Stomach (tissue), 9 donors: ENCODE results near the gene NSF. TPM values are rescaled to one million over a fixed set of nuclear protein-coding genes. Genes with fewer than 3 reads are reported as not detected.

Experiments
- DNase-seq, 2 donors: peaks; one replicate each; pipeline versions ENCODE4 v3.0.0 to v3.0.0-alpha.2; 2013 to 2019
- H3K27ac ChIP-seq, 5 donors: fragments of 200-600 bp in 4 of 5; sonication (generic) in 4 of 5; one replicate each; pipeline ENCODE4 v1.5.1; 2013 to 2019; ENCODE audit warnings: mild to moderate bottlenecking in 1 of 5, moderate library complexity in 1 of 5
- H3K27me3 ChIP-seq, 3 donors: fragments of 200-600 bp; sonication (generic); one replicate each; pipeline ENCODE4 v1.5.1; 2017 to 2019; ENCODE audit warnings: mixed run types in 1 of 3
- H3K36me3 ChIP-seq, 4 donors: fragments of 200-600 bp; sonication (generic); 1 replicate in 3 of 4; 2 replicates in 1 of 4; pipeline ENCODE4 v1.5.1; 2016 to 2019
- H3K4me1 ChIP-seq, 4 donors: fragments of 200-600 bp; sonication (generic); one replicate each; pipeline ENCODE4 v1.5.1; 2016 to 2019
- H3K4me3 ChIP-seq, 4 donors: fragments of 200-600 bp; sonication (generic) in 3 of 4; one replicate each; pipeline ENCODE4 v1.5.1; 2016 to 2019; ENCODE audit warnings: mild to moderate bottlenecking in 1 of 4
- H3K9me3 ChIP-seq, 4 donors: fragments of 200-600 bp; sonication (generic); one replicate each; pipeline ENCODE4 v1.5.1; 2016 to 2019
- EP300 ChIP-seq: sonication (generic); formaldehyde crosslinking; IDR thresholded peaks from one replicate; pipeline ENCODE4 v1.6.1; 2017; ENCODE audit warnings: antibody characterized with exemption
- POLR2A ChIP-seq, 4 donors: fragments of 450-650 bp; IDR thresholded peaks; one replicate each; pipeline ENCODE4 v1.6.1; 2016; ENCODE audit warnings: antibody characterized with exemption in 4 of 4, control low read depth in 2 of 4, mild to moderate bottlenecking in 1 of 4, moderate library complexity in 1 of 4
- POLR2AphosphoS5 ChIP-seq, 3 donors: sonication (generic); formaldehyde crosslinking; IDR thresholded peaks; one replicate each; pipeline ENCODE4 v1.6.1; 2016; ENCODE audit warnings: antibody characterized with exemption in 3 of 3
- WGBS, 5 donors: extraction: QIAGEN DNeasy Blood & Tissue Kit in 3 of 5; methylation state at CpG; one replicate each; pipeline versions ENCODE4 v1.1.5 to v1.1.7; 2013 to 2018; 5-methylcytosine and 5-hydroxymethylcytosine counted together
- intact Hi-C: fragments of 100-400 bp; cut with DNase I; formaldehyde crosslinking; loops from one replicate; pipeline ENCODE4 v1.15.1; 2023; ENCODE audit warnings: low total_unique reads
- polyA plus RNA-seq, 3 donors: library from polyadenylated mRNA; stranded (reverse); fragments of 200-250 nt; gene quantifications; one replicate each; pipeline ENCODE4 v1.2.3, GENCODE V29; 2013
- total RNA-seq, 5 donors: library from RNA; depleted of rRNA; stranded (reverse); fragments of >200 nt; gene quantifications; one replicate each; pipeline versions ENCODE4 v1.1.0 to v1.2.3, GENCODE V29; 2014 to 2016
- TF ChIP-seq, protein P1 (sequence below), 7 experiments: fragments of 450-650 bp in 4 of 7; fragments of 200-600 bp in 3 of 7; sonication (generic) in 3 of 7; IDR thresholded peaks; one replicate each; pipeline ENCODE4 v1.5.1; 2016 to 2019; ENCODE audit warnings: antibody characterized with exemption in 7 of 7, control low read depth in 2 of 7, mild to moderate bottlenecking in 1 of 7
- donor health status: healthy with polysubstance abuse.
- donor health status: Bipolar disorder and iron deficiency.
- donor health status: healthy.

Gene NSF
- total and polyA plus RNA-seq, 8 donors: 7.0 to 75.2 (median 16.3) TPM

DNA sequence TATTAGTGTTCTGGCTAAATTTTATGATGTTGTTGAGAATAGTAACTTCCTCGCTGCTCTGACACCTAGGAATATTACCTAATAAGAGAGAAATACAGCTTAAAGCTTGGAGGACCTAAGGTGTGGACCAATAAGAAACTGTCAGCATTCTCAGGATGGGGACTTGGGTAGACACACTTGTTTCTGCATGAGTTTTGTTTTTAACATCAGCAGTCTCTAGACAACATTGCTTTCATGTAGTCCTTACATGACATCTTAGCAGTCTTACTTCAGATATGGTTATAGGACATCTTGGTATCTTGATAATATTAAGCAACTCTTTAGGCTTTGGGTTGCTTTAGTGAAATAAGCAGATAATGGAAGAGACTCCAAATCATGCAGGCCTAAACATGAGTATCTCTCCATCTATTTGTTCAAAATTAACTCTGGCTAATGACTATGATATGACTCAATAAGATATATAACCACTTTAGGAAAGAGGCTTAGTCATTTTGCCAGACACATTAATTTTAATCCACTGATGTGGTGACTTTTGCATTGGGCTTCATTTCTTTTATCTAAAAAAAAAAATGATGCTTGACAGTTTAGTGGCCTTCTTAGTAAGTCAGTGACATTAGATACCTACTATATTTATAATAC lies 143.5 kb downstream of the NSF start:
- WGBS, 5 donors: 88 to 98% (median 95%) methylated on average over 1 of the region's 1 CpG
- intact Hi-C loops: no loop called here
- TF ChIP-seq POLR2AphosphoS5 (IDR thresholded peaks at IDR 0.05) (no peak), POLR2A (IDR thresholded peaks at IDR 0.05) (no peak), EP300 (no peak)
- TF ChIP-seq, protein P1, sequence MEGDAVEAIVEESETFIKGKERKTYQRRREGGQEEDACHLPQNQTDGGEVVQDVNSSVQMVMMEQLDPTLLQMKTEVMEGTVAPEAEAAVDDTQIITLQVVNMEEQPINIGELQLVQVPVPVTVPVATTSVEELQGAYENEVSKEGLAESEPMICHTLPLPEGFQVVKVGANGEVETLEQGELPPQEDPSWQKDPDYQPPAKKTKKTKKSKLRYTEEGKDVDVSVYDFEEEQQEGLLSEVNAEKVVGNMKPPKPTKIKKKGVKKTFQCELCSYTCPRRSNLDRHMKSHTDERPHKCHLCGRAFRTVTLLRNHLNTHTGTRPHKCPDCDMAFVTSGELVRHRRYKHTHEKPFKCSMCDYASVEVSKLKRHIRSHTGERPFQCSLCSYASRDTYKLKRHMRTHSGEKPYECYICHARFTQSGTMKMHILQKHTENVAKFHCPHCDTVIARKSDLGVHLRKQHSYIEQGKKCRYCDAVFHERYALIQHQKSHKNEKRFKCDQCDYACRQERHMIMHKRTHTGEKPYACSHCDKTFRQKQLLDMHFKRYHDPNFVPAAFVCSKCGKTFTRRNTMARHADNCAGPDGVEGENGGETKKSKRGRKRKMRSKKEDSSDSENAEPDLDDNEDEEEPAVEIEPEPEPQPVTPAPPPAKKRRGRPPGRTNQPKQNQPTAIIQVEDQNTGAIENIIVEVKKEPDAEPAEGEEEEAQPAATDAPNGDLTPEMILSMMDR (IDR thresholded peaks at IDR 0.05): no peak

DNA sequence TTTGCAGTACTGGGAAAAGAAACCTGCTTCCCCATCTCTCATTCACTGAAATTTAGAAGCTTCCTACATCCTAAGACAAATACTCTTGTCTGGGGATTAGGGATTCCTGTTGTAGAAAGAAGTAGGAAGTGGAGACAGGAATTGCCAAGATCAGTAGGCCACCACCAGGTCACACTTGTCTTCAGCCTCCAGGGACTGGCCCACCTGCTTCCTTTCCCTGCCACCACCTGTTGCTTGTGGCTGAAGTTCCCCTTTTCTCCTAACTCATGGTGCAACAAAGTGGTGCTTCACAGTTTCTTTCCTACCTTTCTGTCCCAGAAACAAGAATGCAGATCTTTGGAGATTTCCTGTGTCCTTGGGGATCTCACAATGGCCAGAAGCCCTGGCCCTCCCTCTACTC lies 145.6 kb downstream of the NSF start:
- Histone ChIP-seq H3K9me3 (no peaks in the 10 kb centered on the region), H3K36me3 (peaks cover 0 to 34% (median 18%) of the 10 kb centered on the region in 4 donors), H3K27ac (no peak overlapping the region), H3K27me3 (no peaks in the 10 kb centered on the region), H3K4me3 (no peak overlapping the region), H3K4me1 (no peaks in the 10 kb centered on the region)
- TF ChIP-seq, protein P1 (IDR thresholded peaks at IDR 0.05): no peak
- TF ChIP-seq EP300 (no peak), POLR2A (IDR thresholded peaks at IDR 0.05) (no peak), POLR2AphosphoS5 (IDR thresholded peaks at IDR 0.05) (no peak)
- intact Hi-C loops: no loop called here
- no peak for DNase-seq

More for the DNA sequence above, 143.5 kb downstream of the NSF start:
- no peak for DNase-seq
- Histone ChIP-seq H3K9me3 (no peaks in the 10 kb centered on the region), H3K4me1 (no peaks in the 10 kb centered on the region), H3K4me3 (no peak overlapping the region), H3K27me3 (no peaks in the 10 kb centered on the region), H3K27ac (no peak overlapping the region), H3K36me3 (peaks cover 0 to 47% (median 25%) of the 10 kb centered on the region in 4 donors)

DNA sequence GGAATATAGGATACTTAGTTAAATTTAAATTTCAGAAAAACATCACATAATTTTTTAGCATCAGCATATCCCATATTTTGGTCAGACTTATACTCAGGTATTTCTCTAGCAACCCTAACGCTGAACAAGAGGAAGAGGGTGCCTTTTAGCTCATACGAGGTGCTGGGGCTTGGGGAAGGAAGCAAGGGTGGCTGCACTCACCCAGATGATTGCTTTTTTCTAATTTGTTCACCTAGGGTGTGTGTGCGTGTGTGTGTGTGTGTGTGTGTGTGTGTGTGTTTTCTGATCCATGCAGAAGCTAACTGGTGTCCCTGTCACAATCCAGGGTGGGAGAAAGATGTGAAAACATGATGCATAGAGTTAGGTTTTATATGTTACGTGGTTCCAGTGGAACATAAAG lies 146.9 kb downstream of the NSF start:
- 84 to 92% (median 85%) methylated on average over 4 of the region's 4 CpGs for WGBS, 5 donors

DNA sequence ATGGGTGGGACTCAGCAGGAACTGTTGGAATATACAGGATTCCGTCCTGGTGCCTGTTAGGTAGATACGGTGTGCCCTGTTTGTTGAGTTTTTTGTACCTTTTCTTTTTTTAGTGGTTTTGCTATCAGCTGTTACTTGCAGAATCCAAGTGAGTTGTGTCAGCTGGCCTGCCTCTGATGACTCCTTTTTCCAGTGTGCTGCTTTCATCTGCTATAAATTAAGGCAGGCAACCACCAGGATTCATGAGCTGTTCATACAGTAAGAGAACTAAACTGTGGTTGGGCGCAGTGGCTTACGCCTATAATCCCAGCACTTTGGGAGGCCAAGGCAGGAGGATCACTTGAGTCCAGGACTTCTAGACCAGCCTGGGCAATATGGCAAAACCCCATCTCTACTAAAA lies 148.1 kb downstream of the NSF start:
- TF ChIP-seq POLR2AphosphoS5 (IDR thresholded peaks at IDR 0.05): no peak
- TF ChIP-seq EP300: no peak
- TF ChIP-seq, protein P1 (IDR thresholded peaks at IDR 0.05): no peak
- no peak for TF ChIP-seq POLR2A (IDR thresholded peaks at IDR 0.05)
- no peaks in the 10 kb centered on the region for H3K27me3 ChIP-seq
- no peak overlapping the region for H3K4me3 ChIP-seq
- no peak for DNase-seq
- intact Hi-C loops: no loop called here
- WGBS, 5 donors: 97 to 99% (median 98%) methylated on average over 4 of the region's 4 CpGs
- peaks cover 0 to 10% (median 0%) of the 10 kb centered on the region in 4 donors for H3K4me1 ChIP-seq
- H3K27ac ChIP-seq: no peak overlapping the region
- H3K9me3 ChIP-seq: no peaks in the 10 kb centered on the region
- H3K36me3 ChIP-seq: peaks cover 0 to 25% (median 10%) of the 10 kb centered on the region in 4 donors

More for the DNA sequence above, 146.9 kb downstream of the NSF start:
- Histone ChIP-seq H3K4me1 (peaks cover 0 to 3% (median 0%) of the 10 kb centered on the region in 4 donors), H3K9me3 (no peaks in the 10 kb centered on the region), H3K4me3 (no peak overlapping the region), H3K27ac (no peak overlapping the region), H3K36me3 (peaks cover 0 to 29% (median 18%) of the 10 kb centered on the region in 4 donors), H3K27me3 (no peaks in the 10 kb centered on the region)
- TF ChIP-seq, protein P1 (IDR thresholded peaks at IDR 0.05): no peak
- TF ChIP-seq POLR2AphosphoS5 (IDR thresholded peaks at IDR 0.05) (no peak), EP300 (no peak), POLR2A (IDR thresholded peaks at IDR 0.05) (no peak)
- DNase-seq: no peak
- intact Hi-C loops: no loop called here
